Cardiac muscle cell (in vitro differentiated cells and primary cell): ENCODE measurements around the gene LIPG. TPM values are rescaled to one million over a fixed set of nuclear protein-coding genes. Genes with fewer than 3 reads are reported as not detected.

Experiments
- DNase-seq, 2 donors: peaks; one replicate each; pipeline versions ENCODE4 v3.0.0 to v3.0.0-alpha.2; 2010 to 2017; ENCODE audit warnings: low read depth in 1 of 2, low spot score in 1 of 2
- H3K27ac ChIP-seq: fragments of 200-600 bp; sonication (generic); 2 replicates; pipeline ENCODE4 v1.5.1; 2016
- H3K27me3 ChIP-seq: fragments of 200-600 bp; sonication (generic); 2 replicates; pipeline ENCODE4 v1.6.0; 2016; ENCODE audit warnings: control low read depth
- H3K36me3 ChIP-seq: fragments of 200-600 bp; sonication (generic); 2 replicates; pipeline ENCODE4 v1.5.1; 2016; ENCODE audit warnings: control low read depth
- H3K4me1 ChIP-seq: fragments of 200-600 bp; sonication (generic); 2 replicates; pipeline ENCODE4 v1.8.1; 2017; ENCODE audit warnings: low read depth, mild to moderate bottlenecking, mixed run types
- H3K4me3 ChIP-seq: fragments of 200-600 bp; sonication (generic); 2 replicates; pipeline ENCODE4 v1.5.1; 2016; ENCODE audit warnings: mild to moderate bottlenecking
- H3K9me3 ChIP-seq: fragments of 200-600 bp; sonication (generic); 2 replicates; pipeline ENCODE4 v1.5.1; 2017; ENCODE audit warnings: low read depth, mild to moderate bottlenecking, control low read depth
- polyA plus RNA-seq: library from polyadenylated mRNA; unstranded; fragments of >200 nt; fragmentation: Nextera tagmentation; extraction: Ambion mirVana; gene quantifications from 2 replicates; pipeline ENCODE4 v1.2.1, GENCODE V29; 2016
- total RNA-seq: library from RNA; depleted of rRNA; stranded (reverse); fragments of >200 nt; gene quantifications from 2 replicates; pipeline ENCODE4 v1.2.3, GENCODE V29; 2016
- TF ChIP-seq, protein P1 (sequence below): IDR thresholded peaks from 2 replicates; pipeline ENCODE4 v1.5.1; 2012; ENCODE audit warnings: low read depth, mild to moderate bottlenecking, low read length

Gene LIPG
- total and polyA plus RNA-seq, 2 experiments from 2014 or later = 1.5 to 2.8 TPM

DNA sequence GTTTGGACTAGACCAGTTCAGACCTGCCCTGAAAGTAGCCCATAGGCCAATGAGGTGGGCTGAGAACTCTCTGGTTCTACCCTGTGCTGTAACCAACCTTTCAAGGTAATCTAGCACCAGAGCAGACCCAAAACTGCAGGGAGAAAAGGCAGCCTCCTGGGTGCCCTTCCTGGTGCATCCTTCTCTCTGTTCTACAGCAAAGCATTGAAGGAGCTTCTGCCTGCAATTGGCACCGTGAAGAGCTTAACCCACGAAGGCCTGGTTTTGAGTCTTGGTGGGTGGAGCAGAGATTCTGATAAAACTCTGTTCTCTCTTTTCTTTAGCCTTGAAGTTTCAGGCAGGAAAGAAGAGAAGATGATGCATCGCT, 55.5 kb downstream of the LIPG start:
- TF ChIP-seq, protein P1, sequence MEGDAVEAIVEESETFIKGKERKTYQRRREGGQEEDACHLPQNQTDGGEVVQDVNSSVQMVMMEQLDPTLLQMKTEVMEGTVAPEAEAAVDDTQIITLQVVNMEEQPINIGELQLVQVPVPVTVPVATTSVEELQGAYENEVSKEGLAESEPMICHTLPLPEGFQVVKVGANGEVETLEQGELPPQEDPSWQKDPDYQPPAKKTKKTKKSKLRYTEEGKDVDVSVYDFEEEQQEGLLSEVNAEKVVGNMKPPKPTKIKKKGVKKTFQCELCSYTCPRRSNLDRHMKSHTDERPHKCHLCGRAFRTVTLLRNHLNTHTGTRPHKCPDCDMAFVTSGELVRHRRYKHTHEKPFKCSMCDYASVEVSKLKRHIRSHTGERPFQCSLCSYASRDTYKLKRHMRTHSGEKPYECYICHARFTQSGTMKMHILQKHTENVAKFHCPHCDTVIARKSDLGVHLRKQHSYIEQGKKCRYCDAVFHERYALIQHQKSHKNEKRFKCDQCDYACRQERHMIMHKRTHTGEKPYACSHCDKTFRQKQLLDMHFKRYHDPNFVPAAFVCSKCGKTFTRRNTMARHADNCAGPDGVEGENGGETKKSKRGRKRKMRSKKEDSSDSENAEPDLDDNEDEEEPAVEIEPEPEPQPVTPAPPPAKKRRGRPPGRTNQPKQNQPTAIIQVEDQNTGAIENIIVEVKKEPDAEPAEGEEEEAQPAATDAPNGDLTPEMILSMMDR = no peak
- no peaks in the 10 kb centered on the region for H3K4me1 ChIP-seq
- H3K4me3 ChIP-seq = no peak overlapping the region
- no peak for DNase-seq
- no peaks in the 10 kb centered on the region for H3K36me3 ChIP-seq
- H3K27me3 ChIP-seq = no peaks in the 10 kb centered on the region
- no peak overlapping the region for H3K27ac ChIP-seq
- no peaks in the 10 kb centered on the region for H3K9me3 ChIP-seq

DNA sequence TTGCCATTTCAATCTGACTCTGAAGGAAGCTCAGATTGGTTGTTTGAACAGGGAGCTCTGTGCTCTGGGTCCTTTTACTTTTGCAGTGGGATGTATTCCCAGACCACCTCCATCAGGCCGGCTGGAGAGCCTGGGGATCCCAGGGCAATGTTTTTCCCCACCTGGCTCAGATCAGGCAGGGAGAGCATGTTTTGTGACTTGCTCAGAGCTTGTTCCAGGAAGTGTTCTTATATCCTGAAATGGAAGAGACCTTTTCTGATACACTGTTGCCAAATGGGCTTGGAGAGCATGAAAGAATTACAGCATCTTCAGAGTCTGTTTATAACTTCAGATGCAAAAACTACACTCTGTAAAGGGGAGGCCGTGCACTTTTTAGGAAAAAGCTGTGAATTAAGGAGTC, 56.0 kb downstream of the LIPG start:
- no peak overlapping the region for H3K4me3 ChIP-seq
- peak in 1 of 2 donors; percentile 39 for DNase-seq
- no peaks in the 10 kb centered on the region for H3K36me3 ChIP-seq
- H3K4me1 ChIP-seq = no peaks in the 10 kb centered on the region
- TF ChIP-seq, protein P1 = no peak
- H3K27ac ChIP-seq = no peak overlapping the region
- H3K27me3 ChIP-seq = no peaks in the 10 kb centered on the region
- no peaks in the 10 kb centered on the region for H3K9me3 ChIP-seq

- no peaks in the 10 kb centered on the region for H3K4me1 ChIP-seq
- H3K27me3 ChIP-seq = no peaks in the 10 kb centered on the region
- no peak overlapping the region for H3K4me3 ChIP-seq
- no peaks in the 10 kb centered on the region for H3K9me3 ChIP-seq
- no peak overlapping the region for H3K27ac ChIP-seq
- TF ChIP-seq, protein P1 = no peak
- H3K36me3 ChIP-seq = no peaks in the 10 kb centered on the region
- DNase-seq = peak in 1 of 2 donors; percentile 57
These were observed 57.2 kb downstream of the LIPG start for GRCh38 chr18:49618742-49619681.

GRCh38 chr18:49619801-49620200, 57.9 kb downstream of the LIPG start:
- Histone ChIP-seq H3K27ac (no peak overlapping the region), H3K9me3 (no peaks in the 10 kb centered on the region), H3K36me3 (no peaks in the 10 kb centered on the region), H3K27me3 (no peaks in the 10 kb centered on the region), H3K4me3 (no peak overlapping the region), H3K4me1 (no peaks in the 10 kb centered on the region)
- TF ChIP-seq, protein P1 = no peak
- no peak for DNase-seq

- Histone ChIP-seq H3K9me3 (no peaks in the 10 kb centered on the region), H3K27ac (no peak overlapping the region), H3K27me3 (no peaks in the 10 kb centered on the region), H3K4me3 (no peak overlapping the region), H3K36me3 (no peaks in the 10 kb centered on the region), H3K4me1 (no peaks in the 10 kb centered on the region)
- TF ChIP-seq, protein P1 = no peak
- no peak for DNase-seq
These were observed 59.4 kb downstream of the LIPG start for GRCh38 chr18:49621301-49621700.
